NCI-H1092 treated with DMSO at 0.1 percent for 48 hours (cell line): ENCODE results near the gene SOAT1.
"Not testable (repeated sequence)": the region's sequence is repeated elsewhere in the genome, so short reads cannot be mapped to it uniquely, and the experiment has no call there.

Source experiments
- DNase-seq: peaks from one replicate; lab custom pipeline; 2025; lab: John Stamatoyannopoulos, UW

The SOAT1 gene

GRCh38 chr1:179353546-179353945 is 59.9 kb downstream of the SOAT1 start:
- no peak for DNase-seq

- DNase-seq, result not testable (repeated sequence)
Measured at GRCh38 chr1:179361631-179362030, 68.0 kb downstream of the SOAT1 start.

GRCh38 chr1:179365342-179366092 is 71.9 kb downstream of the SOAT1 start, which contains the start of gene AXDND1:
AXDND1 (plus strand) TSS chr1:179365971; CDS start chr1:179366510, 539 bp downstream.
- DNase-seq, result peak; percentile 93

- no peak for DNase-seq
Measured at GRCh38 chr1:179366093-179366800, 72.7 kb downstream of the SOAT1 start.

GRCh38 chr1:179369751-179370341 is 76.2 kb downstream of the SOAT1 start:
- DNase-seq, result peak; percentile 84

GRCh38 chr1:179372160-179372559 is 78.6 kb downstream of the SOAT1 start:
- DNase-seq, result no peak

GRCh38 chr1:179376223-179376622 is 82.6 kb downstream of the SOAT1 start:
- no peak for DNase-seq

GRCh38 chr1:179380299-179380698 is 86.7 kb downstream of the SOAT1 start:
- no peak for DNase-seq

GRCh38 chr1:179384027-179384426 is 90.4 kb downstream of the SOAT1 start:
- DNase-seq, result no peak

GRCh38 chr1:179385510-179385909 is 91.9 kb downstream of the SOAT1 start:
- DNase-seq, result no peak

GRCh38 chr1:179393721-179394120 is 100.1 kb downstream of the SOAT1 start:
- no peak for DNase-seq

- not testable (repeated sequence) for DNase-seq
Measured at GRCh38 chr1:179399399-179399798, 105.8 kb downstream of the SOAT1 start.
